Measurements from ENCODE around the gene IGF1R. TPM values are rescaled to one million over a fixed set of nuclear protein-coding genes. Genes with fewer than 3 reads are reported as not detected.

IGF1R gene
- total and polyA plus RNA-seq, 12 donors, result 8.6 to 138 (median 66.0) TPM

DNA sequence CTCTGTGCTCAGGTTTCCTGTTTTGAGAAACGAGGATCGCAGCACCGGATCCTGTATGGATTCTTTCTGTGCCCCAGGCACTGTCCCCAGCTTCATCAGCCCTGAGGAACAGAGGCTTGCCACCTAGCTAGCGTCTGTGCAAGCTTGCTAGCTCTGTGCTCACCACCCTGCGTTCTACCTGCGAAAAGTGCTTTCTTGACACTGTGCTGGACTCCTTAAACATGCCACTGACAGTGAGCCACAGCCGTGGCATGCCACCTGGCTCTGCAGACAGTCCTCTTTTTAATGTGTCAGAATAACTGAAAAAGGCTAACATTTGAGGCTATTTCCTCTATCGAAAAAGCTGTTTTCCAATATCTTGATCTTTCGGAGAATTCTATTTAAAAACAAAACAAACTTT is 357.8 kb downstream of the IGF1R start:
- TF ChIP-seq POLR2A (IDR thresholded peaks at IDR 0.05) (no peak), CTCF (IDR thresholded peaks at IDR 0.05) (no peak)

GRCh38 chr15:99006904-99007495 is 358.7 kb downstream of the IGF1R start:
- H3K36me3 ChIP-seq (replicated peaks in 1 of 2), result no peaks in the 10 kb centered on the region
- WGBS, 4 donors, result 86 to 95% (median 91%) methylated on average over 15 to 17 of the region's 17 CpGs
- intact Hi-C loops (cut with DNase I), result no loop called here
- DNase-seq, result no peak
- H3K27ac ChIP-seq, result no peak overlapping the region
- no peaks in the 10 kb centered on the region for H3K4me1 ChIP-seq (replicated peaks in 1 of 2)
- TF ChIP-seq POLR2A (IDR thresholded peaks at IDR 0.05), result no peak
- TF ChIP-seq CTCF (IDR thresholded peaks at IDR 0.05), result no peak
- H3K4me3 ChIP-seq, result no peak overlapping the region
- no peaks in the 10 kb centered on the region for H3K9me3 ChIP-seq (replicated peaks in 1 of 3)
- no peaks in the 10 kb centered on the region for H3K27me3 ChIP-seq

More for the DNA sequence above, 357.8 kb downstream of the IGF1R start:
- H3K9me3 ChIP-seq (replicated peaks in 1 of 3), result no peaks in the 10 kb centered on the region
- H3K27me3 ChIP-seq, result no peaks in the 10 kb centered on the region
- intact Hi-C loops (cut with DNase I), result no loop called here
- DNase-seq, result no peak
- WGBS, 4 donors, result 71 to 84% (median 77%) methylated on average over 8 to 9 of the region's 9 CpGs
- no peak overlapping the region for H3K4me3 ChIP-seq
- no peaks in the 10 kb centered on the region for H3K4me1 ChIP-seq (replicated peaks in 1 of 2)
- H3K27ac ChIP-seq, result no peak overlapping the region
- no peaks in the 10 kb centered on the region for H3K36me3 ChIP-seq (replicated peaks in 1 of 2)

DNA sequence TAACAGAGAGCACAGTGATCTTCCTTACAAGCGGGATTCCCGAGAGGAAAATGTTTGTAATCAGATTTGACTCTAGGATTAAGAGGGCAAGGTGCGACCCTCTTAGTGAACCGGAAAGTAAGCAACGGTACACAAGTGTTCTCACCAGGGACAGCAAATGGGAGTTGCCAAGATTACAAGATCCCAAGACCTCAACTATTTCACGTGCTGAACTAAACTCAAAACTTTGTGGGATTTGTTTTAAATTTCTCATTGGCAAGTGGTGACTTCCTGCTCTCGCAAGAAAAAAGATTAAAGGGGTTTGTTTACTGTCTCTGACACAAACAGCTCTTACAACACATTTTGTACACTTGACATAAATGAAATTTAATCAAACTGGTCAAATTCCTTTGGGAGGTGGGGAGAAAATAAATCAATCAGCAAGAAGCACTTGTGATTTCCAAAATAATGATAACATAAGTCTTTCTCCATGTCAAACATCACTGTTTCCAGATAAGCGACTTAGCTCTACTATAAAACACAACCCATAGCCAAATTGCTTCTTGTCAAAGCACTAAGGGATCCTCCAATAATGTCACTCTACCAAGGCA is 361.5 kb downstream of the IGF1R start:
- intact Hi-C loops (cut with DNase I), result no loop called here
- WGBS, 4 donors, result 54 to 63% (median 58%) methylated on average over 8 of the region's 8 CpGs
- H3K36me3 ChIP-seq (replicated peaks in 1 of 2), result no peaks in the 10 kb centered on the region
- DNase-seq, result no peak
- H3K4me1 ChIP-seq (replicated peaks in 1 of 2), result no peaks in the 10 kb centered on the region
- no peak for TF ChIP-seq CTCF (IDR thresholded peaks at IDR 0.05)
- TF ChIP-seq POLR2A (IDR thresholded peaks at IDR 0.05), result no peak
- H3K27me3 ChIP-seq, result no peaks in the 10 kb centered on the region
- H3K4me3 ChIP-seq, result no peak overlapping the region
- H3K9me3 ChIP-seq (replicated peaks in 1 of 3), result no peaks in the 10 kb centered on the region
- H3K27ac ChIP-seq, result no peak overlapping the region

GRCh38 chr15:99010768-99011167 is 362.4 kb downstream of the IGF1R start:
- no peak for TF ChIP-seq POLR2A (IDR thresholded peaks at IDR 0.05)
- no peak for TF ChIP-seq CTCF (IDR thresholded peaks at IDR 0.05)
- 83 to 100% (median 84%) methylated on average over 2 of the region's 2 CpGs for WGBS, 4 donors
- Histone ChIP-seq H3K27ac (no peak overlapping the region), H3K4me3 (no peak overlapping the region), H3K9me3 (replicated peaks in 1 of 3) (no peaks in the 10 kb centered on the region), H3K4me1 (replicated peaks in 1 of 2) (peaks cover 0 to 8% of the 10 kb centered on the region in 2 donors), H3K27me3 (no peaks in the 10 kb centered on the region), H3K36me3 (replicated peaks in 1 of 2) (no peaks in the 10 kb centered on the region)
- intact Hi-C loops (cut with DNase I), result no loop called here
- no peak for DNase-seq

Small RNA genes lying within 50 kb of the gene (microRNA-seq; reads per million reads assigned to microRNA genes)
- gene MIR4714, result 0 to 0.57 (median 0.45) reads per million in 3 donors

Small RNA genes lying within 50 kb of the gene (small RNA-seq; reads per million reads assigned to genes)
- 0.08 to 0.12 reads per million in 2 donors for gene MIR4714

Data from adrenal gland (tissue), 12 donors.